ENCODE results near the gene LRRFIP1.

LRRFIP1 gene

DNA sequence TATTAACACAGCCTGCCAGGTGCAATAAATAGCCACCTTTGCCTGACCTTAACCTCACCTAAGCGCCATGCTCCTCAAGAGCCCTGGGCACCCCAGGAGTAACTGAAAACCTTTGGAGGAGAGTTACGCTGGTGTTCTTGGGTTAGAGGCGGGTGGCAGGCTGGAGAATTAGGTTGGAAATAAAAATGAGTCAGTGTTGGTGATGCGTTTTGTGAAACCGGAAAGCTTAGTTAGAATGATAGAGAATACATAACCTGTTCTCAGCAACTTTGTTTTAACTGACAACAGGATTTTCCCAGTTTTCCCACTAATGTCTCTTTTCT is 17.0 kb downstream of the LRRFIP1 start:
- H3K27me3 ChIP-seq (ENCODE audit: insufficient read depth, low read depth, severe bottlenecking): no peaks in the 10 kb centered on the region

DNA sequence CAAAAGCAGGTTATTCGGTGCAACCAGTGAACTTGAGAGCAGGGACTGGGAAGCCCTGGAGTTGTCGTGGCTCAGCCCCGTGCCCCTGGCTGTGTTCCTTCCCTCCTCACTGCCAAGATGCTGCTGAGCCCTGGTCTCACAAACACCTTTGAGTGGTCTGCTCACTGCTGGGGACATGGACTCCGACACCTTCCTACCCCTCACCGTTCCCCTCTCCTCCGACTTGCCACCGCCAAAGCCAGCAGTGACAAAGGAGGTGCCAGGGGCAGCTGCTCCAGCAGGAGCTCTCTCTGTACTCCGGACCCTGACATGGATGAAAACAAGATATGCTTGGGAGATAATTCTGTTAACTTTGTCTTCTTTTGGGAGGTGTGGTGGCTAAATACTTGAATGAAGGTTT is 17.9 kb downstream of the LRRFIP1 start:
- Histone ChIP-seq H3K27ac (no peak overlapping the region), H3K36me3 (no peaks in the 10 kb centered on the region; the same call in 1 of the 2 replicates), H3K27me3 (ENCODE audit: insufficient read depth, low read depth, severe bottlenecking) (no peaks in the 10 kb centered on the region), H3K4me3 (ENCODE audit: low read depth, low read length) (no peak overlapping the region), H3K9me3 (ENCODE audit: severe bottlenecking) (no peaks in the 10 kb centered on the region)
- no peak for DNase-seq
- TF ChIP-seq, protein P1, sequence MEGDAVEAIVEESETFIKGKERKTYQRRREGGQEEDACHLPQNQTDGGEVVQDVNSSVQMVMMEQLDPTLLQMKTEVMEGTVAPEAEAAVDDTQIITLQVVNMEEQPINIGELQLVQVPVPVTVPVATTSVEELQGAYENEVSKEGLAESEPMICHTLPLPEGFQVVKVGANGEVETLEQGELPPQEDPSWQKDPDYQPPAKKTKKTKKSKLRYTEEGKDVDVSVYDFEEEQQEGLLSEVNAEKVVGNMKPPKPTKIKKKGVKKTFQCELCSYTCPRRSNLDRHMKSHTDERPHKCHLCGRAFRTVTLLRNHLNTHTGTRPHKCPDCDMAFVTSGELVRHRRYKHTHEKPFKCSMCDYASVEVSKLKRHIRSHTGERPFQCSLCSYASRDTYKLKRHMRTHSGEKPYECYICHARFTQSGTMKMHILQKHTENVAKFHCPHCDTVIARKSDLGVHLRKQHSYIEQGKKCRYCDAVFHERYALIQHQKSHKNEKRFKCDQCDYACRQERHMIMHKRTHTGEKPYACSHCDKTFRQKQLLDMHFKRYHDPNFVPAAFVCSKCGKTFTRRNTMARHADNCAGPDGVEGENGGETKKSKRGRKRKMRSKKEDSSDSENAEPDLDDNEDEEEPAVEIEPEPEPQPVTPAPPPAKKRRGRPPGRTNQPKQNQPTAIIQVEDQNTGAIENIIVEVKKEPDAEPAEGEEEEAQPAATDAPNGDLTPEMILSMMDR (IDR thresholded peaks at IDR 0.05; ENCODE audit: low read depth, low read length): no peak

More for the DNA sequence above, 17.0 kb downstream of the LRRFIP1 start:
- no peak overlapping the region for H3K27ac ChIP-seq
- TF ChIP-seq, protein P1 (IDR thresholded peaks at IDR 0.05; ENCODE audit: low read depth, low read length): no peak
- H3K36me3 ChIP-seq: no peaks in the 10 kb centered on the region; the same call in 1 of the 2 replicates
- no peak overlapping the region for H3K4me3 ChIP-seq (ENCODE audit: low read depth, low read length)
- no peaks in the 10 kb centered on the region for H3K9me3 ChIP-seq (ENCODE audit: severe bottlenecking)
- DNase-seq: no peak

DNA sequence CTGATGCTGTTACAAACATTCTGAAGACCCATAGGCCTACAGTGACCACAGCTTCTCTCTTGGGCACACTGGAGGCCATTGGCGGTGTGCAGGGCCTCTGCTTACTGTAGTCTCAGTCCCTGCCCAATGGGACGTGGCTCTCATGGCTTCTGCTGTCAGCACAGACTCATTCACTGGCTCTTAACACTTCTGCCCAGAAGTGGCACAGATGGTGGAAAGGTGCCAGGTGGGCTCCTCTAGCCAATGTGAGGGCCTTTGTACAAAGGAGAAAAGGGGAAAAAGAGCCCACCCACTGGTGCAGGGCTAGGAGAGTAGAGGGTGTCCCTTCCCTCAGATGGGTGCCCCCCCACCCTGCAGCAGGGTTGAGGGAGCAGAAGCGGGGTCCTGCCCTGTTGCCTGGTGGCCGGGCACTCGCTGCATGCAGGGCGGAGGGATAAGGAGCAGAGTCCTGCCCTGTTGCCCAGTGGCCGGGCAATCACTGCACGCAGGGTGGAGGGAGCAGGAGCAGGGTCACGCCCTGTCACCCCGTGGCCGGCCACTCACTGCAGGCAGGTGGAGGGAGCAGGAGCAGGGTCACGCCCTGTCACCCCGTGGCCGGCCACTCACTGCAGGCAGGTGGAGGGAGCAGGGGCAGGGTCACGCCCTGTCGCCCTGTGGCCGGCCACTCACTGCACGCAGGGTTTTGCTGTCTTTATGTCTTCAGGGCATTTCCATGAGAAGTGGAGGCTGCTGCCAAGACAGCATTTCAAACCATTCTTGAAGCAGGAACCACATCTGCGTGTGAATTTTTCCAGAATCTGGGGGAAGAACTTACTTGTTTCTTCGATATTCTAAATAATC is 20.0 kb downstream of the LRRFIP1 start:
- no peaks in the 10 kb centered on the region for H3K9me3 ChIP-seq (ENCODE audit: severe bottlenecking)
- no peak overlapping the region for H3K4me3 ChIP-seq (ENCODE audit: low read depth, low read length)
- TF ChIP-seq, protein P1 (IDR thresholded peaks at IDR 0.05; ENCODE audit: low read depth, low read length): no peak
- no peak overlapping the region for H3K27ac ChIP-seq
- no peaks in the 10 kb centered on the region for H3K27me3 ChIP-seq (ENCODE audit: insufficient read depth, low read depth, severe bottlenecking)
- DNase-seq: no peak
- peaks cover 3% of the 10 kb centered on the region; the same call in 1 of the 2 replicates for H3K36me3 ChIP-seq

DNA sequence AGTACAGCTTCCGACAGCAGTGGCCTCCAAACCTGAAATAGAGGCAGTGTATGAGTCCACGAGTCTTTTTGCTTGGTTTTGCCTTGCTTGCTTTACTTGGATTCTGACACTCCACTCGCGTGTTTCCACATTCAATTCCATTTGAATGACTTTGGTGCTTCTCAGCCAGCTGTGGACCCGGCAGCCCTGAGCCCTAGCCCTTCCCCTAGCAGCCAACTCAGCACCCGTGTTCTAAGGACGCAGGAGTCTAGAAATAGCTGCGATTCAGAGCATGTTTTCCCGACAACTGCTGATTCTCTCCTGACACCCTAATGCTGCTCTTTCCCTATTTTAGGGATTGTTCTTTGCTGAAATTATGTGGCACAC is 20.6 kb downstream of the LRRFIP1 start:
- H3K27me3 ChIP-seq (ENCODE audit: insufficient read depth, low read depth, severe bottlenecking): no peaks in the 10 kb centered on the region

DNA sequence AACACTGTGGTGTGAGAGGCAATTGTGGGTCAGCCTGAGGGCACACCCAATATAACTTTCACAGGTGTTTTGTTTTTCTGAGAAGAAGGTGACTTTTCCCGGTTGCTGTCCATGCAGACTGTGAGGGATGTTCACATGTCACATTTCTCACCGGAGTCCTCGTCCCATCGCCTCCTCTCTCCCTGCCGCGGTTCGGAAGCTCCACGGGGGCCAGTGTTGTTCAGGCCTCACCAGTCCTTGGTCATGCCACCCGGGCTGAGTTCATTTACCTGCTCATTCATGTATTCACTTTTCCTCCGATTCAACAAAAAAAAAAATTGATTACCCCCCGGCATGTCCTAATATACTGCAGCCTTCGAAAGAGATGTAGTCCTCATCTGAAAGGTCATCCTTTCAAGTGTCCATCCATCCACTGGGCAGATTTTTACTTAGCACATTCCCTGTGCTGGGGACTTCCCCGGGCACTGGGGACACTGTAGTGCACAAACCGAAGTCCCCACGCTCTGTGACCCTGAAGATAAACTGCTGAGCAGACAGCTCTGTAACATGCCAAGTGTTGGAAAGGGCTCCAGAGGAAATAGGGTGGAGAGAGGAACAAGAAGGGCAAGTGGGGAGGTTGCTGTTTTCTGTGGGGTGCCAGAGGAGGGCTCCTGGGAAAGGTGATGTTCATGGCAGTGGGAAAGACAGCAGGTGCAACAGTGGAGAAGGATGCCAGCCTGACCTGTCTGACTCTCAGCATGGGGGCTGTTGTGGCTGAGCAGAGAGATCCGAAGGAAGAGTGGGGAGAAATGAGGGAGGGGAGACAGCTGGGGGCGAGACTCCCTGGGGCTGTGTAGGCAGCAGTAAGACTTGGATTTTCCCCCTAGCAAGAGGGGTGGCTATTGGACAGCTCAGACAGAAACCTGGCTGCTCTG is 22.4 kb downstream of the LRRFIP1 start:
- H3K4me3 ChIP-seq (ENCODE audit: low read depth, low read length): no peak overlapping the region
- no peaks in the 10 kb centered on the region for H3K27me3 ChIP-seq (ENCODE audit: insufficient read depth, low read depth, severe bottlenecking)
- H3K36me3 ChIP-seq: peaks cover 3% of the 10 kb centered on the region; the same call in 1 of the 2 replicates
- TF ChIP-seq, protein P1 (IDR thresholded peaks at IDR 0.05; ENCODE audit: low read depth, low read length): no peak
- H3K9me3 ChIP-seq (ENCODE audit: severe bottlenecking): no peaks in the 10 kb centered on the region
- DNase-seq: no peak
- no peak overlapping the region for H3K27ac ChIP-seq

More for the DNA sequence above, 20.6 kb downstream of the LRRFIP1 start:
- Histone ChIP-seq H3K36me3 (peaks cover 3% of the 10 kb centered on the region; the same call in 1 of the 2 replicates), H3K9me3 (ENCODE audit: severe bottlenecking) (no peaks in the 10 kb centered on the region), H3K4me3 (ENCODE audit: low read depth, low read length) (no peak overlapping the region), H3K27ac (no peak overlapping the region)
- no peak for DNase-seq
- TF ChIP-seq, protein P1 (IDR thresholded peaks at IDR 0.05; ENCODE audit: low read depth, low read length): no peak

Data from WERI-Rb-1 (cell line).